T-cell (primary cell): ENCODE results near the gene AKR7A2. TPM values are rescaled to one million over a fixed set of nuclear protein-coding genes. Genes with fewer than 3 reads are reported as not detected.

ENCODE experiments used
- ATAC-seq, 4 experiments: fragments of 200-7000 bp in 3 of 4; fragments of 150-1000 bp in 1 of 4; cut with Tn5 transposase; replicated peaks in 1 of 4; 1 replicate in 3 of 4; 2 replicates in 1 of 4; pipeline ENCODE4 v1.10.0; 2021; ENCODE audit warnings: moderate library complexity in 3 of 4, mild to moderate bottlenecking in 2 of 4, moderate number of reproducible peaks in 1 of 4
- CTCF ChIA-PET, 2 donors: fragments of 300-600 bp; sonication (Branson Sonifier 250); formaldehyde crosslinking; loops; one replicate each; lab custom pipeline; 2022; ENCODE audit warnings: antibody characterized with exemption in 2 of 2; lab: Charles Lee
- POLR2A ChIA-PET, 2 donors: fragments of 300-600 bp; sonication (Branson Sonifier 250); formaldehyde crosslinking; loops; one replicate each; lab custom pipeline; 2022; ENCODE audit warnings: antibody characterized with exemption in 2 of 2; lab: Charles Lee
- DNase-seq, 35 experiments: peaks; one replicate each; pipeline versions ENCODE4 v3.0.0 to v3.0.0-alpha.2; 2013 to 2023
- H3K27ac ChIP-seq: one replicate; pipeline ENCODE4 v1.5.1; 2013; ENCODE audit warnings: low read length
- H3K27me3 ChIP-seq, 2 experiments: replicated peaks in 1 of 2; 1 replicate in 1 of 2; 2 replicates in 1 of 2; pipeline versions ENCODE4 v1.6.1 to v1.7.0; 2013; ENCODE audit warnings: low read length in 1 of 2, mixed read lengths in 1 of 2; ENCODE audit not compliant: control insufficient read depth in 2 of 2, insufficient read depth in 2 of 2; ENCODE audit errors: extremely low read depth in 1 of 2
- H3K36me3 ChIP-seq, 2 donors: 1 replicate in 1 of 2; 2 replicates in 1 of 2; pipeline versions ENCODE4 v1.6.1 to v1.7.0; 2013; ENCODE audit warnings: low read length in 1 of 2; ENCODE audit not compliant: control insufficient read depth in 2 of 2, insufficient read depth in 1 of 2; ENCODE audit errors: extremely low read depth in 1 of 2
- H3K4me1 ChIP-seq, 2 experiments: 1 replicate in 1 of 2; 2 replicates in 1 of 2; pipeline versions ENCODE4 v1.6.1 to v1.7.0; 2013; ENCODE audit warnings: low read length in 2 of 2, mixed read lengths in 1 of 2; ENCODE audit not compliant: insufficient read depth in 2 of 2, control insufficient read depth in 1 of 2; ENCODE audit errors: extremely low read depth in 1 of 2
- H3K4me3 ChIP-seq, 2 donors: 1 replicate in 1 of 2; 2 replicates in 1 of 2; pipeline versions ENCODE4 v1.5.1 to v1.7.0; 2013; ENCODE audit warnings: mild to moderate bottlenecking in 2 of 2, low read length in 1 of 2, moderate library complexity in 1 of 2; ENCODE audit not compliant: control insufficient read depth in 1 of 2; ENCODE audit errors: extremely low read depth in 1 of 2
- H3K9me3 ChIP-seq: 2 replicates; pipeline ENCODE4 v1.7.0; 2013
- H3K27ac Mint-ChIP-seq, 2 donors: one replicate each; pipeline ENCODE4 v1.8.0; 2020 to 2021; ENCODE audit warnings: mild to moderate bottlenecking in 2 of 2, mixed read lengths in 2 of 2
- H3K27me3 Mint-ChIP-seq, 2 donors: one replicate each; pipeline ENCODE4 v1.8.0; 2021 to 2022; ENCODE audit warnings: mixed read lengths in 2 of 2
- H3K36me3 Mint-ChIP-seq: one replicate; pipeline ENCODE4 v1.8.0; 2021; ENCODE audit warnings: mixed read lengths
- H3K4me1 Mint-ChIP-seq, 3 donors: one replicate each; pipeline ENCODE4 v1.8.0; 2020 to 2022; ENCODE audit warnings: mixed read lengths in 3 of 3, mild to moderate bottlenecking in 1 of 3
- H3K4me3 Mint-ChIP-seq, 3 donors: one replicate each; pipeline ENCODE4 v1.8.0; 2020 to 2022; ENCODE audit warnings: mild to moderate bottlenecking in 3 of 3, mixed read lengths in 3 of 3, moderate library complexity in 3 of 3
- H3K9me3 Mint-ChIP-seq, 3 donors: one replicate each; pipeline ENCODE4 v1.8.0; 2020 to 2022; ENCODE audit warnings: mixed read lengths in 3 of 3
- WGBS: methylation state at CpG from one replicate; pipeline ENCODE4 v1.1.5; 2013; ENCODE audit warnings: missing lambda C conversion rate; ENCODE audit not compliant: insufficient coverage; 5-methylcytosine and 5-hydroxymethylcytosine counted together
- total RNA-seq, 35 experiments: library from RNA in 6 of 35; stranded (reverse) in 6 of 35; fragments of 120-200 nt in 1 of 35; gene quantifications; one replicate each; pipeline versions ENCODE4 v1.2.1 to v1.2.4 and lab custom pipeline; 2013 to 2026

AKR7A2 gene
- total RNA-seq, 5 donors from 2014 or later (not counting 1 experiment from before 2014, with no cell fraction given): 20.8 to 35.4 (median 32.0) TPM

- H3K4me3 Mint-ChIP-seq: no peak overlapping the region
- CTCF ChIA-PET: interaction anchor here in 1 of 2 donors (0.6 kb wide), 1 partner anchor 23 kb away, joined by 8 read pairs; no protein-coding TSS in a partner anchor
- no peaks in the 10 kb centered on the region for H3K9me3 Mint-ChIP-seq
- no peak overlapping the region for H3K27ac Mint-ChIP-seq
- H3K27me3 Mint-ChIP-seq: no peaks in the 10 kb centered on the region
- DNase-seq (no peak), ATAC-seq (no peak)
- peaks cover 35 to 44% (median 38%) of the 10 kb centered on the region in 3 donors for H3K4me1 Mint-ChIP-seq
- no peak overlapping the region for H3K4me3 ChIP-seq
- no peaks in the 10 kb centered on the region for H3K9me3 ChIP-seq
- no peaks in the 10 kb centered on the region for H3K27me3 ChIP-seq
- H3K36me3 ChIP-seq: peaks cover 4 to 48% of the 10 kb centered on the region in 2 donors
- WGBS: 100% methylated on average over 1 of the region's 8 CpGs
- no peak overlapping the region for H3K27ac ChIP-seq
- peaks cover 23% of the 10 kb centered on the region for H3K36me3 Mint-ChIP-seq
- POLR2A ChIA-PET: interaction anchor here in 1 of 2 donors (0.6 kb wide), 1 partner anchor 12 kb away, joined by 8 read pairs; no protein-coding TSS in a partner anchor
- peaks cover 0 to 30% of the 10 kb centered on the region in 2 experiments for H3K4me1 ChIP-seq
Measured at GRCh38 chr1:19358710-19359109, 46.8 kb upstream of the AKR7A2 start.

GRCh38 chr1:19357299-19357986 lies 45.5 kb upstream of the AKR7A2 start:
- peaks cover 11 to 56% of the 10 kb centered on the region in 2 donors for H3K36me3 ChIP-seq
- 76% methylated on average over 9 of the region's 13 CpGs for WGBS
- H3K36me3 Mint-ChIP-seq: peaks cover 25% of the 10 kb centered on the region

GRCh38 chr1:19356266-19356665 lies 44.3 kb upstream of the AKR7A2 start:
- peaks cover 0 to 20% of the 10 kb centered on the region in 2 experiments for H3K4me1 ChIP-seq
- no peak overlapping the region for H3K4me3 ChIP-seq
- ChIA-PET POLR2A (interaction anchor here in 1 of 2 donors (0.5 kb wide), 1 partner anchor 104 kb away, joined by 4 read pairs; no protein-coding TSS in a partner anchor), CTCF (no interaction called here)
- Mint-ChIP-seq H3K36me3 (peaks cover 37% of the 10 kb centered on the region), H3K27ac (no peak overlapping the region), H3K9me3 (no peaks in the 10 kb centered on the region), H3K4me1 (peaks cover 19 to 24% (median 19%) of the 10 kb centered on the region in 3 donors), H3K4me3 (no peak overlapping the region), H3K27me3 (no peaks in the 10 kb centered on the region)
- H3K27me3 ChIP-seq: no peaks in the 10 kb centered on the region
- ATAC-seq (no peak), DNase-seq (no peak)
- no peak overlapping the region for H3K27ac ChIP-seq
- peaks cover 18 to 68% of the 10 kb centered on the region in 2 donors for H3K36me3 ChIP-seq
- WGBS: 96% methylated on average over 4 of the region's 5 CpGs
- no peaks in the 10 kb centered on the region for H3K9me3 ChIP-seq

More at GRCh38 chr1:19357299-19357986, 45.5 kb upstream of the AKR7A2 start:
- Histone ChIP-seq H3K9me3 (no peaks in the 10 kb centered on the region), H3K4me3 (no peak overlapping the region), H3K4me1 (peaks cover 0 to 28% of the 10 kb centered on the region in 2 experiments), H3K27ac (no peak overlapping the region), H3K27me3 (no peaks in the 10 kb centered on the region)
- ChIA-PET CTCF (no interaction called here), POLR2A (no interaction called here)
- Mint-ChIP-seq H3K4me3 (no peak overlapping the region), H3K27ac (peak overlapping the region in 1 of 2 donors; percentile 44), H3K4me1 (peaks cover 28 to 34% (median 29%) of the 10 kb centered on the region in 3 donors), H3K9me3 (no peaks in the 10 kb centered on the region), H3K27me3 (no peaks in the 10 kb centered on the region)
- DNase-seq (no peak), ATAC-seq (no peak)

GRCh38 chr1:19354531-19354981 lies 42.6 kb upstream of the AKR7A2 start:
- no peak for ATAC-seq
- CTCF ChIA-PET: interaction anchor here in 1 of 2 donors (0.6 kb wide), 1 partner anchor 1557 kb away, joined by 8 read pairs; no protein-coding TSS in a partner anchor
- Mint-ChIP-seq H3K9me3 (no peaks in the 10 kb centered on the region), H3K27ac (peak overlapping the region in 1 of 2 donors; percentile 34), H3K36me3 (peaks cover 44% of the 10 kb centered on the region), H3K4me1 (peaks cover 2 to 7% (median 2%) of the 10 kb centered on the region in 3 donors), H3K4me3 (no peak overlapping the region), H3K27me3 (no peaks in the 10 kb centered on the region)
- POLR2A ChIA-PET: interaction anchor here in 1 of 2 donors (0.6 kb wide), 1 partner anchor 244 kb away, joined by 3 read pairs; no protein-coding TSS in a partner anchor
- peaks cover 18 to 74% of the 10 kb centered on the region in 2 donors for H3K36me3 ChIP-seq
- H3K4me3 ChIP-seq: no peak overlapping the region
- H3K4me1 ChIP-seq: peaks cover 0 to 4% of the 10 kb centered on the region in 2 experiments
- 100% methylated on average over 3 of the region's 6 CpGs for WGBS
- no peaks in the 10 kb centered on the region for H3K27me3 ChIP-seq
- no peak overlapping the region for H3K27ac ChIP-seq
- no peaks in the 10 kb centered on the region for H3K9me3 ChIP-seq
- DNase-seq: no peak

- ChIA-PET CTCF (interaction anchor here (0.9 to 1.0 kb wide), 2 partner anchors 9 to 10 kb away, joined by 3 read pairs; no protein-coding TSS in a partner anchor), POLR2A (no interaction called here)
- Mint-ChIP-seq H3K9me3 (no peaks in the 10 kb centered on the region), H3K27me3 (no peaks in the 10 kb centered on the region), H3K27ac (no peak overlapping the region), H3K4me1 (peaks cover 0 to 3% (median 0%) of the 10 kb centered on the region in 3 donors), H3K4me3 (no peak overlapping the region), H3K36me3 (peaks cover 44% of the 10 kb centered on the region)
- Histone ChIP-seq H3K27me3 (no peaks in the 10 kb centered on the region), H3K9me3 (no peaks in the 10 kb centered on the region), H3K4me1 (no peaks in the 10 kb centered on the region), H3K27ac (no peak overlapping the region), H3K4me3 (no peak overlapping the region), H3K36me3 (peaks cover 22 to 84% of the 10 kb centered on the region in 2 donors)
- ATAC-seq (no peak), DNase-seq (no peak)
- WGBS: 98% methylated on average over 6 of the region's 8 CpGs
Measured at GRCh38 chr1:19353596-19353995, 41.7 kb upstream of the AKR7A2 start.

- no peaks in the 10 kb centered on the region for H3K9me3 ChIP-seq
- no peak overlapping the region for H3K27ac ChIP-seq
- H3K27me3 ChIP-seq: no peaks in the 10 kb centered on the region
- H3K27ac Mint-ChIP-seq: no peak overlapping the region
- peaks cover 44% of the 10 kb centered on the region for H3K36me3 Mint-ChIP-seq
- peaks cover 21 to 88% of the 10 kb centered on the region in 2 donors for H3K36me3 ChIP-seq
- ChIA-PET CTCF (no interaction called here), POLR2A (no interaction called here)
- WGBS: 94% methylated on average over 14 of the region's 14 CpGs
- no peak for ATAC-seq
- no peak overlapping the region for H3K4me3 Mint-ChIP-seq
- no peaks in the 10 kb centered on the region for H3K4me1 Mint-ChIP-seq
- H3K9me3 Mint-ChIP-seq: no peaks in the 10 kb centered on the region
- no peaks in the 10 kb centered on the region for H3K4me1 ChIP-seq
- H3K4me3 ChIP-seq: no peak overlapping the region
- no peaks in the 10 kb centered on the region for H3K27me3 Mint-ChIP-seq
- DNase-seq: no peak
Measured at GRCh38 chr1:19352839-19353238, 40.9 kb upstream of the AKR7A2 start.
